NCI-H1930 (cell line): ENCODE data around the gene GFI1.
"Not testable (repeated sequence)": the region's sequence is repeated elsewhere in the genome, so short reads cannot be mapped to it uniquely, and the experiment has no call there.

ENCODE experiments used
- DNase-seq, 2 experiments: peaks; one replicate each; lab custom pipeline; 2025; lab: John Stamatoyannopoulos, UW

Gene GFI1

DNA sequence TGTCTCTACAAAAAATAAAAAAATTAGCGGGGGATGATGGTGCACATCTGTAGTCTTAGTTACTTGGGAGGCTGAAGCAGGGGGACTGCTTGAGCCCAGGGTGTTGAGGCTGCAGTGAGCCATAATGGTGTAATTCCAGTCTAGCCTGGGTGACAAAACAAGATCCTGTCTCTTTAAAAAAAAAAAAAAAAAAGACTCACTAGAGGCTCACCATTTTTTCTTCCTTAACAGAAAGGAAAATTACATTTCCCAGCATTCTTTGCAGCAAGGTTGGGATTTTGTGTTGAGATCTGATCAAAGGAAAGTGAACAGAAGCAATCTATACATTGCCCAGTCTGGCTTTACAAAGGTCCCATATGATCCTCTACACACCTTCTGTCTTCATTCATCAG lies 21.5 kb downstream of the GFI1 start:
- no peak for DNase-seq

DNA sequence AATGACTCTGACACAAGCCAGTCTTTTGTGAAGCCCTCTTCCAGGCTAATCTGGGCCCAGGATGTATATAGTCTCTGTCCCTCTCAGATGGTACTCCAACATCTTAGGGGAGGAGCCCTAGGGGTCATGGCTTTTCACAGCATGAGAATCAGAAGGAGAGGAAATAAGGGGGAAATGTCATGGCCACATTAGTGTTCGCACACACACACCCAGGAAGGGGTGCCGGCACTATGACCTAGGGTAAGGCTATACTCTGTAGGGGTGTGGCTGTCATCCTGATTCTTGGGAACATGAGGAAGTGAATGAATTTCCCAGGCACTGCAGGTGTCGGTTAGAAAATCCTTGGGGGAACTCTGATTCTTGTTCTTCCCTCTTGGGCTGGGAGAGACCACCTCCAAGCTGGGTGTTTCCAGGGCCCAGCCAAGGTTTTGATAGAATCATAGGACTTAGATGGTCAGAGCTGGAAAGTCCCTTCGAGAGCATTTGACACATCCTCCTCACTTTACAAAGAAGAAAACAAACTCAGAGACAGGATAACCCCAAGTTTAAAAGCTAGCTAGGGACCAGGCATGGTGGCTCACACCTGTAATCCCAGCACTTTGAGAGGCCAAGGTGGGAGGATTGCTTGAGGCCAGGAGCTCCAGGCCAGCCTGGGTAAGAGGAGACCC lies 22.0 kb downstream of the GFI1 start:
- DNase-seq, result no peak

DNA sequence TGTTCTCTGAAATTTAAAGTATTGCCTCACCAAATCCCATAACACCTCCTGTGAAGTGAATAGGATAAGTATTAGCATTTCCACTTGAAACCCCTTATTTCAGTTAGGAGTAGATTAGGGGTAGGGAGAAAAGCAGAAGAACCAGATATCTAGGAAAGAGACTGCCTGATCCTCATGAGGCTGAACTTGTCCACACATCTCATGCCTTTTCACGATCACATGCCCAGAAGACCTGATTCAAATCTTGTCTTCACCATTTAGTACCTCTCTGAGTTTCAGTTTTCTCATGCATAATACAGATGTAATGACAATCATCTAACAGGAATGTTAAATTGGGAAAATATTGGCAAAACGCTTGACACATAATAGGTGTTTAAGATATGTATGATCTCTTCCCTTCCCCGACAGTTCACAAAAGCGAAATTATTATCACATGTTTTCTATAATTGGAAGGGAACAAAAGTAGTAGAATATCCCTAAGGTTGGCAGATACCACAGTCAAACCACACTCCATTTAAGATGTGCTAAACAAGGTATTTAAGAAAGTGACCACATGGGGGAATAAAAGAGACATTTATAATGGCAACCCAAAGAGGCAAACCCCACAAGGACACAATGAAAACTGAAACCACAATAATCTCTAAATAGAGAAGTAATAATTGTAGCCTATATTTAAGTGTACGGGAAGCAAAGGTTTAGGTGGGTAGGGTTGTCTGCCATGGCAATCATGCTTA lies 25.2 kb downstream of the GFI1 start:
- no peak for DNase-seq

DNA sequence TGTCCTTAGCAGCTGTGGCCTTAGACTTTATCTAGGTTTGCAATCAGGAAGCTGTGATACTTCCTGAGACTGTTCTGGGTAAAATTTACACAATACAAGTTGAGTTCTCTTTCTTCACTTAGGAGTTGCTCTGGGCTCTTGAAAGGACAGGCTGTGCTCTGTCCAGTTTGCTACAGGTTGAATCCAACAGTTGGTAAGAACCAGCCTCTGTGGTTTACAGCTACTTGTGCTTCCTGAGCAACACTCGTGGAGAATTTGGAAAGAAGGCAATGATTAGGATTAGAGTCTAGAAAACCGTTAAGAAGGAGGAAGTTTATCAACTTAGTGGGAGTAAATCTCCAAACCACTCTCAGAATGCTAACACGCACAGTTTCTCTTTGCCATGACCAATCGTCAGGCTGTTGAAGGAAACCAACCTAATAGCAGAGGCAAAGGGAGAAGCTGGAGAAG lies 26.8 kb downstream of the GFI1 start:
- DNase-seq, result no peak

DNA sequence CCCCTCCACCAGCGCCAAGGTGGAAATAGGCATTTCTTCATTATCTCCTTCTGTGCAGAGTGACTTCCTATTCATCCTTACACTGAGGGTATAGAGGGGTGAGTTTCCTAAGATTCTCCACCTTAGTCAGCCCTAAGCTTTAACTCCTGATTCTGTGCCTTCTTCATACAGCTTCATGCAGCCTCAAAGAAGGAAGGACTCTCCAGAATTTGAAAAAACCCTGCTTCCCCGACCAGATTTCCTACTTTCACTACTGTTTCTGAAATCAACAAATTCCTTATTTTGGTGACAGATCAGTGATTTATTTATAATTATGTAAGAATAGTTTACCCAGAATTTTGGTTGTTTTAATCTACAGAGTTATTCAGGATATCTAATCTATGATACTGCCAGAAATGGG lies 28.6 kb downstream of the GFI1 start:
- no peak for DNase-seq

DNA sequence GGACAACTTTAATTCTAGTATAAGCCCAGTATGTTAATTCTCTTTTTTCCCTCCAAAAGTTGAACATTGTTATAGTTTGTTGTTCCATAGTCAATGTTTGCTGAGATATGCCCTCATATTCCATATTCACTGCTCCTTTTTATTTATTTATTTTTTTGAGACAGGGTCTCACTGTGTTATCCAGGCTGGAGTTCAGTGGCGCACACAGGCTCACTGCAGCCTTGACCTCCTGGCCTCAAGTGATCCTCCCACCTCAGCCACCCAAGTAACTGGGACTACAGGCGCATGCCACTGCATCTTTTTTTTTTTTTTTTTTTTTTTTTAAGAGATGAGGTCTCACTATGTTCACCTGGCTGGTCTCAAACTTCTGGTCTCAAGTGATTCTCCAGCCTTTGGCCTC lies 38.7 kb downstream of the GFI1 start:
- DNase-seq, result no peak

DNA sequence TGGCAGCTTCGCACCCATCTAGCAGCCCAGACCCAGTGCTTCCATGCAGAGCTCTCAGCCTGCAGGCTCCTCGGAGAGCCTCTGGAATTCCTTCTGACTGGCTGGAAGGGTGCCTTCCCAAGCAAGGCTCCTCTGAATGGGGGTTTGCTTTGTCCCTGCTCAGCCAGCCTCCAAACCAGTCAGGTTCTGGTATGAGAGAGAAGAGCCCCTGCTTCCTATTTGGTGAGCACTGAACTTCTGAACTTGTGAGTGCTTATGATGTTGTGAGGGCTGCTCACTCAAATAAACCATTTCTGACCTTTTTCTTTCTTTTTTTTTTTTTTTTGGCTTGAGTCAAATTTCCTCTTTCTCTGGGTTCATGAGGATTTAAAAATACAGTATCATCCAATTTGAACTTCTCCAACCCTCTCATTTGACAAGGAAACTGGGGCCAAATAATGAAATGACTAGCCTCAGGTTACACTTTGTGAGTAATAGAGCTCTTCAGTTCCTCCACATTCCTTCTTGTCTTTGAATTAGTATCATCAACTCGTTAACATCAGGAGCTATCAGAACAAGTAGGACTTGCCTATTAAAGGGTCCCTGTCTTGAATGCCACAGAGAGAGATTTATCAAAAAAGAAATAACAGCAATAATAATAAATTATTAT lies 39.6 kb downstream of the GFI1 start:
- DNase-seq, result no peak

DNA sequence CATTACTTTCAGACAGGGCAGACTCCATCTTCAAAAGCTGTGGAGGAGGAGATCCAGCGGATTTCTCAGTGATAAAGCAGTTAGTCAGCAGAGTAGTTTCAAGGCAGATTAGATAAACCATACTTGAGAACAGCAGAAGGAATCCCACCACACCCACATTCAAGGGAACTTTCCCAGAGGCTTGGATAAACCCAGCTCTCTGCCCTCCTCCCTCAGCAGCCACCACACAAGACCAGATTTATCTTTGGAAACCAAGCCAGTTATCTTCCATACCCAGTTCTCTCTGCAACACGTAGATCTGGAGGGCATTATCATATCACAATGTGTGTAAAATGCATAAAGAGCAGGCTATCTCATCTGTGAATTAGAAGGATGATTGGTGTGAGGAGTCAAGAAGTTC lies 40.2 kb downstream of the GFI1 start:
- no peak for DNase-seq

DNA sequence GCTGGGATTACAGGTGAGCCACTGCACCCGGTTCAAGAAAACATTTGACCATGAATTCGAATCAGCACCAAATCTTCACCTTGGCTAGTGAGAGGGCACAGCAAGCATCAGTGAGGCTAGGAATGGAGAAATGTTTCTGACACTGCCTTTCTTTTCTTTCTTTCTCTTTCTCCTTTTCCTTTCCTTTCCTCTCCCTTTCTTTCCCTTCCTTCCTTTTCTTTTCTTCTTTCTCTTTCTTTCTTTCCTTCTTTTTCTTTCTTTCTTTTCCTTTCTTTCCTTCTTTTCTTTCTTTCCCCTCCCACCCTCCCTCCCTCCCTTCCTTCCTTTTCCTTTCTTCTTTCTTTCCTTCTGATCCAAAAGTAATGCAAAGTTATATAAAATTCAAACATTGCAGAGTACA lies 40.9 kb downstream of the GFI1 start:
- no peak for DNase-seq

DNA sequence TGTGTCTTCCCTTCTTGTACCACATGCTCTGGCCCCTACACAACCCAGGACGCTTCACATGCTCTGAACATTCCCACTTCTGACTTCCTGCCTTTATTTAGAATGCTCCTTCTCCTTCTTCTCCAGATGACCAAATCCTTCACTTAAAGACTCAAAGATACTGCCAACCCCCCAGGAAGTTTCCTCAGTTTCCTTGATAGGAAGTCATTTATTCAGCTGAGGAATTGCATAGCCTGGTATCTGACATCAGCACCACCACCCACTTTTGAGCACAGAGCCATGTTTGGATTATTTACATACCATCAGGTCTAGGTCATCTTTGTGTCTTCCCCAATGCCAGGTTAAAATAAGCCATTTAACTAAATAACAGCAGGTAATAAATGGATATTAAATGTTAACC lies 42.4 kb downstream of the GFI1 start:
- no peak for DNase-seq

DNA sequence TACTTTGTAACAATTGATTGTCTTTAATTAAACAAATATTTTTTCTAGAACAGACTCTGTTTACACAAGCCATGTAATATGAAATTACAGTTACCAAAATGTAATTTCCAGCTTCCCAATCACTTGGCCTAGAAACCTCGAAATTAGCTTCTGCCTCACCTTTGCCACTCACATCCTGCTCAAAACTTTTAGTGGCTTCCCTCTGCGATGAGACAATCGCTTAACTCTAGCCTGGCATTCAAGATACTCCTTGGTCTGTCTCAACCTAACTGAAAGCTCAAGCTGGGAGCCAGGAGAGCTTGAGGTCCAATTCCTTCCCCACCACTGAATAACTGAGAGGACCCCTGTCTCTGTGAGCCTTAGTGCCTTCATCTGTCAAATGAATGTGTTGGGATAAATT lies 42.8 kb downstream of the GFI1 start:
- DNase-seq, result no peak

DNA sequence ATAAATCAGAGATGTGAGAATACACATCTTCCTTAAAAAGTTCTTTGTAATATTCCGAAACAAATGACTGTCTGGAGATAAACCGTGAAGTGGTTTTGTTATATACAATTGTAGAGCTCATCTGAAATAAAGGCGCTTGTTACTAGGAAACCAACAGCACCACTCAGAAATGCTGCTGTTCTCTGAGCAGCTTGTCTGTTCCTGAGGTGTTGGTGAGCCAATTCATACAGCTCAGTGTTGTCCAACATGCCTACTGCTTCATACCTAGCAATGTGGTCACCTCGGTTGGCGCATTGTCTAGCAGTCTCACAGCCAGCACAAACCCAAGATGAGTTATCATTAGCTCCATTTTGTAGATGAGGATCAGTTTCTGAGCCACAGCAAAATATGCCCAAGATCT lies 44.4 kb downstream of the GFI1 start:
- DNase-seq, result no peak

DNA sequence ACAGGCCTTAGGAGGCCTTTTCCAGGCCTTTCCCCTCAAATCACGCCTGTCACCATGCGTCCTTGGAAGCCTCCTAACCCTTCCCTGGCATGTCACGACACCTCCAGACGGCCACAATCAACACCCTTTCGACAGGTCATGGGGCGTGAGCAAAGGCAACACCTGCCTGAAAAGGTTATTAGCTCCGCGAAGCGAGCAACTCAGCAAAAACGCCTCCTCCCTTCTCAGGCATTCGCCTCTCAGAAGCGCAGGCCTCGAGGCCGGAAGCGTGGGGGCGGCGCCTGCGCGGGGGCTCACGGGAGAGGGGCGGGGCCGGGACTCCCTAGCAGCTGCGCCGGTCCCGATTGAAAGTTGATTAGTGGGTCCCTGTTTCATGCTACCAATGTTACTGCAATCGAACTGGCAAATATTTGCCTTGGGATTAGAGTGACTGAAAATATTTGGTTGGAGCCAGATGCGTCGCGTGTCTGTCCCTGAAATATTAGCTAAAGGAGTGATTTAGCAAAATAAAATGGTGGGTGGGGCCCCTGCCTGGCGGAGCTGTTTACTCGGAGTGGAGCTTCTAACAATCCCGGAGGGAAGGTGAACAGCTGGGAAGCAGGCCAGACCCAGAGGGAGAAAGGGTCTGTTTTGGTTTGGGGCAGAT lies 44.9 kb downstream of the GFI1 start:
- DNase-seq, result peak; percentile 6 to 7

DNA sequence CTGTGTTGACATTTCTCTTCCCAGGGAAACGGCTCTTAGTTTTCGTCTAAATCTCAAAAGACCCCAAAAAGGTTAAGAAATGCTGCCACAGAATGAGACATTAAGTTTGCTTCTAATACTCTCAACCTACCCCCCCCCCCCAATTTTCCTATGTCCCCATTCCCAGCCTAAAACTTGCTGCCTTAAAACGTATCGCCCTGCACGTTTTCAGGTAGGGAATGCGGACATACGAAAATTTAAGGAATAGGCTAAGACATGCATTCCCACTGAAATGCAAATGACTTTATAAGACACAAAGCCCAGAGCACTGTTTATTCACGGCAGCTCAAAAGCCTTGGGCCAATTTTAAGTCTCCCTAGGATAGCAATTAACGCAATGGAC lies 45.4 kb downstream of the GFI1 start:
- DNase-seq, result no peak

DNA sequence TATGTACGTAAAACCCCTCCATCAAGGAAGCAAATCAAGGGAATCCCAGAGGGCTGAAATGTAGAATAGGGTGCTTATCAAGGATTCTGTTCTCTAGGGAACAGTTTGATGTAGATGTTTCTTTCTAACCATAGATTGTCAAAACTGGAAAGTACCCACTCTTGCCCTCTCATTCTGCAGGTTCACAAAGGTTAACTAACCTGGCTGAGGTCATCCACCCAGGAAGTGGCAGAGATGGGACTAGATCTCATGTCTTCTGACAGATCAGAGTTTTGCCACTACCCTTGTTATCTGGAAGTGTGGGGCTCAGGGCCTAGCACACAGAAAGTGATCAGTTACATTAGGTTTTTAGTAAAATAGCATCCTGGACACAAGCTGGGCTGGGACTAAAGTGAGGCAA lies 47.4 kb downstream of the GFI1 start:
- no peak for DNase-seq

DNA sequence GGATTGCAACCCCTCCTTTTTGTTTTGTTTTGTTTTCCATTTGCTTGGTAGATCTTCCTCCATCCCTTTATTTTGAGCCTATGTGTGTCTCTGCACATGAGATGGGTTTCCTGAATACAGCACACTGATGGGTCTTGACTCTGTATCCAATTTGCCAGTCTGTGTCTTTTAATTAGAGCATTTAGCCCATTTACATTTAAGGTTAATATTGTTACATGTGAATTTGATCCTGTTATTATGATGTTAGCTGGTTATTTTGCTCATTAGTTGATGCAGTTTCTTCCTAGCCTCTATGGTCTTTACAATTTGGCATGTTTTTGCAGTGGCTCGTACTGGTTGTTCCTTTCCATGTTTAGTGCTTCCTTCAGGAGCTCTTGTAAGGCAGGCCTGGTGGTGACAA lies 52.2 kb downstream of the GFI1 start:
- DNase-seq, result not testable (repeated sequence)

DNA sequence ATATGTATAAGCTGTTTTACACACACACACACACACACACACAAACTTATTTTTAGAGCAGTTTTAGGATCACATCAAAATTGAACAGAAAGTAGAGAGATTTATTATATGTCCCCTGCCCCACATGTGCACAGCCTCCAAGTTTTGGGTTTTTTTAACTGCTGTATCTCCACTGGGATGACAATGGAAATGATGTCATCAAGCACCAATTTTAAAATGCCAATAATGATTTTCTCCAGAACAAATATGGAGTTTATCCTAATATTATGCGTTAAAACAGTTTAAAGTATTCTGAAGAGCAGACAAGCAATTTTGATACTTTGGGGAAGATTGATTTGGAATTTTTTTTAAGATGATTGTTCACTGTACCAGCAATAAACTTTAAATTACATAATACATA lies 56.7 kb downstream of the GFI1 start:
- no peak for DNase-seq

DNA sequence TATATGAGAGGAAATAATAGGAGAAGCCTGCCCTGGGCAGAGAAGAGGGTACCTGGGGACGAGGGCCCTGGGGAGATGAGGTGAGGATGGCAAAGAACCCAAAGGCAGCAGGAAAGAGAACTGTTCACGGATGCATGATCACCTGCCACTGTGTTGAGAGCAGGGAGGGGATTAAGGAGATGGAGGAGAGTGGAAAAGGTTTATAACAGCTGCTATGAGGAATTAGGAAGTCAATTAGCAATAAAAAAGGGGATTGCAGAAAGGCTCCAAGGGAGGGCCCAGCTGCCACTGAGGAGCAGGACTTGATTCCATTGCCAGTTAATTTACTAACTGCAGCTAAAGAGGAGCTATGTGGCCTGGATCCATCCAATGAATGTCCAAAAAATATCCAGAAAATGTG lies 61.1 kb downstream of the GFI1 start:
- no peak for DNase-seq
